Right lobe of liver (tissue), 6 donors: Measurements from ENCODE around the gene CUEDC2. TPM values are rescaled to one million over a fixed set of nuclear protein-coding genes. Genes with fewer than 3 reads are reported as not detected.

Experiments used
- ATAC-seq, 4 donors: fragments of 200-7000 bp; cut with Tn5 transposase; one replicate each; pipeline ENCODE4 v1.9.1; 2020; ENCODE audit warnings: mild to moderate bottlenecking in 4 of 4, moderate library complexity in 4 of 4
- DNase-seq, 3 donors: peaks; one replicate each; pipeline ENCODE4 v3.0.0-alpha.2; 2020
- H3K27ac ChIP-seq, 3 donors: fragments of 200-600 bp; one replicate each; pipeline ENCODE4 v1.8.0; 2022
- H3K27me3 ChIP-seq, 2 donors: fragments of 200-600 bp; one replicate each; pipeline ENCODE4 v1.8.0; 2022
- H3K36me3 ChIP-seq, 4 donors: fragments of 200-600 bp; sonication (generic) in 1 of 4; one replicate each; pipeline versions ENCODE4 v1.5.1 to v1.8.0; 2017 to 2022; ENCODE audit warnings: control low read depth in 1 of 4
- H3K4me1 ChIP-seq, 4 donors: fragments of 200-600 bp; sonication (generic) in 1 of 4; one replicate each; pipeline versions ENCODE4 v1.5.1 to v1.8.0; 2017 to 2022; ENCODE audit warnings: control low read depth in 1 of 4
- H3K4me3 ChIP-seq, 3 donors: fragments of 200-600 bp; one replicate each; pipeline ENCODE4 v1.8.0; 2022
- H3K9me3 ChIP-seq, 4 donors: fragments of 200-600 bp; sonication (generic) in 1 of 4; one replicate each; pipeline versions ENCODE4 v1.5.1 to v1.8.0; 2017 to 2022; ENCODE audit warnings: control low read depth in 1 of 4
- POLR2A ChIP-seq: fragments of 450-650 bp; IDR thresholded peaks from one replicate; pipeline ENCODE4 v1.6.1; 2017; ENCODE audit warnings: antibody characterized with exemption, mild to moderate bottlenecking
- WGBS: methylation state at CpG from one replicate; pipeline ENCODE4 v1.1.6; 2018; ENCODE audit warnings: low coverage, low lambda C conversion rate; ENCODE audit not compliant: insufficient coverage; ENCODE audit errors: missing lambda C conversion rate; 5-methylcytosine and 5-hydroxymethylcytosine counted together
- intact Hi-C, 2 donors: fragments of 100-400 bp; cut with DNase I; formaldehyde crosslinking; loops; one replicate each; pipeline versions ENCODE4 v1.11.2 to v1.14.1; 2022
- total RNA-seq, 6 experiments: library from RNA; depleted of rRNA in 2 of 6; stranded (reverse); fragments of >200 nt in 2 of 6; fragmentation: NEBNext Ultra II Directional in 3 of 6; extraction: Animal tissue kit (Norgen Biotek cat#: 25700) in 3 of 6; gene quantifications; one replicate each; pipeline versions ENCODE4 v1.1.0 to v1.2.4, GENCODE V29; 2016 to 2023
- TF ChIP-seq, protein P1 (sequence below), 4 donors: fragments of 200-600 bp in 3 of 4; fragments of 450-650 bp in 1 of 4; IDR thresholded peaks; one replicate each; pipeline versions ENCODE4 v1.5.1 to v1.8.0; 2016 to 2022; ENCODE audit warnings: antibody characterized with exemption in 4 of 4, mild to moderate bottlenecking in 2 of 4
- donor health status: DM: no; HTN: yes; CAD: no.
- donor health status: DM: no; HTN: no; CAD: no.
- donor health status: DM: no; HTN: no; CAD: no.
- donor health status: DM: no; HTN: yes; CAD: no.
- donor health status: DM: no; HTN: yes; CAD: no.

The CUEDC2 gene
- total RNA-seq, 6 experiments from 2014 or later = 23.0 to 32.1 (median 26.8) TPM

DNA sequence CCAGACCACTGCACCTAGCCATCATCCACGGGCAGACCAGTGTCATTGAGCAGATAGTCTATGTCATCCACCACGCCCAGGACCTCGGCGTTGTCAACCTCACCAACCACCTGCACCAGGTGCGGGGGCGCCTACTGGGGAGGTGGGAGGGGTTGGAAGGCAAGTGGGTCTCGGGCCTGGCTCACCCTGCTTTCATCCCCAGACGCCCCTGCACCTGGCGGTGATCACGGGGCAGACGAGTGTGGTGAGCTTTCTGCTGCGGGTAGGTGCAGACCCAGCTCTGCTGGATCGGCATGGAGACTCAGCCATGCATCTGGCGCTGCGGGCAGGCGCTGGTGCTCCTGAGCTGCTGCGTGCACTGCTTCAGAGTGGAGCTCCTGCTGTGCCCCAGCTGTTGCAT, 32.3 kb downstream of the CUEDC2 start:
- TF ChIP-seq, protein P1, sequence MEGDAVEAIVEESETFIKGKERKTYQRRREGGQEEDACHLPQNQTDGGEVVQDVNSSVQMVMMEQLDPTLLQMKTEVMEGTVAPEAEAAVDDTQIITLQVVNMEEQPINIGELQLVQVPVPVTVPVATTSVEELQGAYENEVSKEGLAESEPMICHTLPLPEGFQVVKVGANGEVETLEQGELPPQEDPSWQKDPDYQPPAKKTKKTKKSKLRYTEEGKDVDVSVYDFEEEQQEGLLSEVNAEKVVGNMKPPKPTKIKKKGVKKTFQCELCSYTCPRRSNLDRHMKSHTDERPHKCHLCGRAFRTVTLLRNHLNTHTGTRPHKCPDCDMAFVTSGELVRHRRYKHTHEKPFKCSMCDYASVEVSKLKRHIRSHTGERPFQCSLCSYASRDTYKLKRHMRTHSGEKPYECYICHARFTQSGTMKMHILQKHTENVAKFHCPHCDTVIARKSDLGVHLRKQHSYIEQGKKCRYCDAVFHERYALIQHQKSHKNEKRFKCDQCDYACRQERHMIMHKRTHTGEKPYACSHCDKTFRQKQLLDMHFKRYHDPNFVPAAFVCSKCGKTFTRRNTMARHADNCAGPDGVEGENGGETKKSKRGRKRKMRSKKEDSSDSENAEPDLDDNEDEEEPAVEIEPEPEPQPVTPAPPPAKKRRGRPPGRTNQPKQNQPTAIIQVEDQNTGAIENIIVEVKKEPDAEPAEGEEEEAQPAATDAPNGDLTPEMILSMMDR (IDR thresholded peaks at IDR 0.05) = no peak
- no peak for TF ChIP-seq POLR2A
- DNase-seq (no peak), ATAC-seq (no peak)
- no peak overlapping the region for H3K27ac ChIP-seq
- intact Hi-C loops = loop anchor here in 1 of 2 donors (5.0 kb wide), 1 partner anchor 173 kb away; the partner anchor contains the start of gene ELOVL3
- no peaks in the 10 kb centered on the region for H3K9me3 ChIP-seq
- no peaks in the 10 kb centered on the region for H3K27me3 ChIP-seq
- peaks cover 0 to 10% (median 0%) of the 10 kb centered on the region in 4 donors for H3K4me1 ChIP-seq
- H3K36me3 ChIP-seq = peaks cover 0 to 32% (median under 1%) of the 10 kb centered on the region in 4 donors
- WGBS = no CpG with 5 or more reads among the region's 17 CpGs
- H3K4me3 ChIP-seq = no peak overlapping the region

DNA sequence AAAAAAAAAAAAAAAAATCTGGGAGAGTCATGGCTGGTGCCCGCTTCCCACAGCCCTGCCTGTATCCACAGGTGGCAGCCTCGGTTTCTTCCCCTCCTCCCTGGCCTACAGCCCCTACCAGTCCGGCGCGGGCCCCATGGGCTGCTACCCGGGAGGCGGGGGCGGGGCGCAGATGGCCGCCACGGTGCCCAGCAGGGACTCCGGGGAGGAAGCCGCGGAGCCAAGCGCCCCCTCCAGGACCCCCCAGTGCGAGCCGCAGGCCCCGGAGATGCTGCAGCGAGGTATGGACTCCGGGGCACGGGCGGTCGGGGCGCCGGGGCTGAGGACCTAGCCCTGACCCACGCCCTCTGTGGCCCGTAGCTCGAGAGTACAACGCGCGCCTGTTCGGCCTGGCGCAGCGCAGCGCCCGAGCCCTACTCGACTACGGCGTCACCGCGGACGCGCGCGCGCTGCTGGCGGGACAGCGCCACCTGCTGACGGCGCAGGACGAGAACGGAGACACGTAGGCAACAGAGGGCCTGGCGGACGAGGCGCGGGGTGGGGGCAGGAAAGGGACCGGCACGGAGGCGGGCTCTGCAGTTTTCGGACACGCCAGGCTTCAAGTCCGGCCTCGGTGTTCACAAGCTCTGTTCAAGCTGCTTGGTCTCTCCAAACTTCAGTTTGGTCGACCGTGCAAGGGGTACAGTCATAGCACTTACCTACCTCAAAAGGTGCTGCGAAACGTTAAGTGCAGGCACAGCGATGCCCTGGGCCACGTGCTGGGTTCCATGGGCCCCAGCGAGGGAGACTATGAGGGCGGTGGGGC, 33.0 kb downstream of the CUEDC2 start:
- WGBS = 0% methylated on average over 24 of the region's 72 CpGs
- ATAC-seq = peak; percentile 71 to 85 (median 79)
- peak; percentile 91 to 93 (median 92) for DNase-seq
- H3K4me1 ChIP-seq = peaks cover 0 to 10% (median 0%) of the 10 kb centered on the region in 4 donors
- H3K4me3 ChIP-seq = peak overlapping the region; percentile 47 to 65 (median 60)
- H3K27ac ChIP-seq = peak overlapping the region; percentile 68 to 83 (median 81)
- intact Hi-C loops = loop anchor here in 1 of 2 donors (5.0 kb wide), 1 partner anchor 172 kb away; the partner anchor contains the start of gene ELOVL3
- H3K27me3 ChIP-seq = no peaks in the 10 kb centered on the region
- no peaks in the 10 kb centered on the region for H3K9me3 ChIP-seq
- peaks cover 0 to 32% (median under 1%) of the 10 kb centered on the region in 4 donors for H3K36me3 ChIP-seq
- TF ChIP-seq, protein P1 (IDR thresholded peaks at IDR 0.05) = peak; percentile 94 to 99 (median 96)
- peak; percentile 43 for TF ChIP-seq POLR2A

DNA sequence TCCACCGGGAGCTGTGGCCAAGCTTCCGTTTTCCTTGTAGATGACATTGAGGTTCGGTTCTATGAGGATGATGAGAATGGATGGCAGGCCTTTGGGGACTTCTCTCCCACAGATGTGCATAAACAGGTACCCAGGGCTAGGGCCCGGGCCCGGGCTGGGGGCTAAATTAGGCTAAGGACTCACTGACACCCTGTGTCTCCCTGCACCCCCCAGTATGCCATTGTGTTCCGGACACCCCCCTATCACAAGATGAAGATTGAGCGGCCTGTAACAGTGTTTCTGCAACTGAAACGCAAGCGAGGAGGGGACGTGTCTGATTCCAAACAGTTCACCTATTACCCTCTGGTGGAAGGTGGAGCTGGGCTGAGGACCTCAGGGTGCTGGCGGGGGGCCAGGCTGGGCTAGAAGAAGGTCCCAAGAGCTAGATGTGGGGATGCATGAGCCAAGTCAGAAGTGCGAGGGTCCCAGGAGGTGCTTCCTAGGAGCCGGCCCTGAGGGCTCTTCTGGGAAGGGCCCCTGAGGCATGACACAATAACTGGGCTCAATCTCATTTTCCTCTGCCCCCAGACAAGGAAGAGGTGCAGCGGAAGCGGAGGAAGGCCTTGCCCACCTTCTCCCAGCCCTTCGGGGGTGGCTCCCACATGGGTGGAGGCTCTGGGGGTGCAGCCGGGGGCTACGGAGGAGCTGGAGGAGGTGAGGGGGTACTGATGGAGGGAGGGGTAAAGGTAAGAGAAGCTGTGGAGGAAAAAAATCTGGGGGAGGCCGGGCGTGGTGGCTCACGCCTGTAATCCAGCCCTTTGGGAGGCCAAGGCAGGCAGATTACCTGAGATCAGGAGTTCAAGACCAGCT, 34.0 kb downstream of the CUEDC2 start:
- peaks cover 0 to 14% (median 2%) of the 10 kb centered on the region in 4 donors for H3K4me1 ChIP-seq
- DNase-seq (peak in 1 of 3 donors; percentile 49), ATAC-seq (no peak)
- H3K9me3 ChIP-seq = no peaks in the 10 kb centered on the region
- no peak for TF ChIP-seq POLR2A
- TF ChIP-seq, protein P1 (IDR thresholded peaks at IDR 0.05) = no peak
- H3K36me3 ChIP-seq = peaks cover 0 to 32% (median under 1%) of the 10 kb centered on the region in 4 donors
- H3K27me3 ChIP-seq = no peaks in the 10 kb centered on the region
- no peak overlapping the region for H3K27ac ChIP-seq
- intact Hi-C loops = no loop called here
- WGBS = 87% methylated on average over 14 of the region's 21 CpGs
- peak overlapping the region in 1 of 3 donors; percentile 65 for H3K4me3 ChIP-seq
